Kidney epithelial cell (primary cell): ENCODE data around the gene MBP. TPM values are rescaled to one million over a fixed set of nuclear protein-coding genes. Genes with fewer than 3 reads are reported as not detected.

ENCODE experiments used
- DNase-seq: peaks from one replicate; pipeline ENCODE4 v3.0.0-alpha.2; 2010; ENCODE audit warnings: low read depth
- H3K27me3 ChIP-seq: 2 replicates; pipeline ENCODE4 v1.6.0; 2011; ENCODE audit warnings: low read length; ENCODE audit not compliant: control insufficient read depth, insufficient read depth
- H3K36me3 ChIP-seq: 2 replicates; pipeline ENCODE4 v1.5.1; 2011; ENCODE audit warnings: low read length; ENCODE audit not compliant: control insufficient read depth, insufficient read depth
- H3K4me3 ChIP-seq: 2 replicates; pipeline ENCODE4 v1.5.1; 2011; ENCODE audit warnings: low read depth, mild to moderate bottlenecking, control low read depth, low read length
- CTCF ChIP-seq: IDR thresholded peaks from 2 replicates; pipeline ENCODE4 v1.5.1; 2011; ENCODE audit warnings: mild to moderate bottlenecking, moderate library complexity, low read length, control low read depth, inconsistent platforms; ENCODE audit not compliant: insufficient read depth, poor library complexity, severe bottlenecking
- total RNA-seq: library from RNA; depleted of rRNA; stranded (reverse); fragments of >200 nt; gene quantifications from 2 replicates; pipeline ENCODE4 v1.2.3, GENCODE V29; 2015

Gene MBP
- total RNA-seq, 1 donor from 2014 or later, result 29.1 TPM

GRCh38 chr18:77116201-77117080, 16.1 kb downstream of the MBP start:
- Histone ChIP-seq H3K27me3 (no peaks in the 10 kb centered on the region), H3K4me3 (no peak overlapping the region), H3K36me3 (peaks cover 7% of the 10 kb centered on the region)
- DNase-seq, result no peak
- no peak for TF ChIP-seq CTCF

- DNase-seq, result no peak
- no peak overlapping the region for H3K4me3 ChIP-seq
- TF ChIP-seq CTCF, result no peak
- H3K27me3 ChIP-seq, result no peaks in the 10 kb centered on the region
- H3K36me3 ChIP-seq, result peaks cover 7% of the 10 kb centered on the region
Observed at GRCh38 chr18:77115192-77115953, 17.2 kb downstream of the MBP start.

GRCh38 chr18:77114415-77115191, 18.0 kb downstream of the MBP start:
- DNase-seq, result peak; percentile 89
- Histone ChIP-seq H3K27me3 (no peaks in the 10 kb centered on the region), H3K4me3 (no peak overlapping the region), H3K36me3 (peaks cover 7% of the 10 kb centered on the region)
- no peak for TF ChIP-seq CTCF

- no peak for TF ChIP-seq CTCF
- no peak overlapping the region for H3K4me3 ChIP-seq
- H3K27me3 ChIP-seq, result no peaks in the 10 kb centered on the region
- H3K36me3 ChIP-seq, result peaks cover 5% of the 10 kb centered on the region
- DNase-seq, result no peak
Observed at GRCh38 chr18:77114152-77114414, 18.5 kb downstream of the MBP start.

- DNase-seq, result no peak
- Histone ChIP-seq H3K27me3 (no peaks in the 10 kb centered on the region), H3K4me3 (no peak overlapping the region), H3K36me3 (peaks cover 4% of the 10 kb centered on the region)
- TF ChIP-seq CTCF, result no peak
Observed at GRCh38 chr18:77113361-77114151, 19.0 kb downstream of the MBP start.
